BJ (cell line): ENCODE data around the gene MT1F. TPM values are rescaled to one million over a fixed set of nuclear protein-coding genes. Genes with fewer than 3 reads are reported as not detected.
"Not testable (repeated sequence)": the region's sequence is repeated elsewhere in the genome, so short reads cannot be mapped to it uniquely, and the experiment has no call there.

ENCODE experiments used
- CTCF ChIA-PET: fragments of 350-600 bp; formaldehyde crosslinking; extraction: SDS; loops from one replicate; lab custom pipeline; 2021; ENCODE audit warnings: antibody characterized with exemption, inconsistent platforms; lab: Yijun Ruan, JAX
- POLR2A ChIA-PET: fragments of 300-600 bp; sonication (Branson Sonifier 250); formaldehyde crosslinking; extraction: SDS; loops from one replicate; lab custom pipeline; 2021; ENCODE audit warnings: antibody characterized with exemption; lab: Charles Lee
- DNase-seq: peaks from one replicate; pipeline ENCODE4 v3.0.0-alpha.2; 2011; ENCODE audit warnings: low read depth
- H3K27me3 ChIP-seq: 2 replicates; pipeline ENCODE4 v1.6.0; 2011; ENCODE audit warnings: low read length; ENCODE audit not compliant: control insufficient read depth, insufficient read depth
- H3K36me3 ChIP-seq: 2 replicates; pipeline ENCODE4 v1.5.1; 2011; ENCODE audit warnings: low read length; ENCODE audit not compliant: control insufficient read depth, insufficient read depth
- H3K4me3 ChIP-seq: 2 replicates; pipeline ENCODE4 v1.5.1; 2011; ENCODE audit warnings: low read depth, mild to moderate bottlenecking, control low read depth, low read length
- polyA plus RNA-seq: library from polyadenylated mRNA; depleted of rRNA; stranded (reverse); fragments of >200 nt; gene quantifications from 2 replicates; pipeline ENCODE4 v1.2.3, GENCODE V29; 2011
- TF ChIP-seq, protein P1 (sequence below): IDR thresholded peaks from 2 replicates; pipeline ENCODE4 v1.5.1; 2011; ENCODE audit warnings: low read depth, mild to moderate bottlenecking, control low read depth, inconsistent platforms, low read length, moderate library complexity; ENCODE audit not compliant: insufficient read depth

MT1F gene
- polyA plus RNA-seq, 1 experiment = 11.3 TPM

DNA sequence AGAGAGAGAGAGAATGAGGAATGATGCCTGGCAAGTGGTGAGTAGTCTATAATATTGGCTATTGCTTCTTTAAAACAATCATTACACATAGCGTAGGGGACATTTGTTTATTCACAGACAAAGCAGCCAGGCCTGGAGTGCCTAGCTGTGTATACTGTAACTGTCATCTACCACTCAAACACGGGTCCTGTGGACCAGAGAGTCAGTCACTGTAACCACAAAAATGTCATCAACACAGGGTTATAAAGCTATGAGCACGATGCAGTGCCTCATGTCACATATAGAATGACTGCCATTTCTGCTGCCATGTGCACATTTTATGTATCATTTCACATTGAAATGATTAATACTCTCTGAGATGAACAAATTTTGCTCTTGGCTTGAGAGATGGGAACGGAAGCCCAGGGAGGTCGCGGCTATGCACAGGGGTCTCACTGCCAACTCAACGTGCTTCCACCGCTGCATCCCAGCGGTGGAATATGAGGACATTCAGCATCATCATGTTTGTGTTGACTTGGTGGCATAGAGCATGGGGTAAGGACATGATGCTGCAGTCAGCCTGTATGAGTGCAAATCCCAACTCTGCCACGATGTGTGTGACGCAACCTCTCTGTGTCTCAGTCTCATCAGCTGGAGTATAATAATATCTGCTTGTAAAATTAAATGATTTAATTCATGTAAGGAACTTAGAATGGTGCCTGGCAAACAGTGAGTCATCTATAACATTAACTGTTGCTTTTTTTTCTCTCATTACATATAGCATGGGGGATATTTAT, 15.2 kb downstream of the MT1F start:
- TF ChIP-seq, protein P1, sequence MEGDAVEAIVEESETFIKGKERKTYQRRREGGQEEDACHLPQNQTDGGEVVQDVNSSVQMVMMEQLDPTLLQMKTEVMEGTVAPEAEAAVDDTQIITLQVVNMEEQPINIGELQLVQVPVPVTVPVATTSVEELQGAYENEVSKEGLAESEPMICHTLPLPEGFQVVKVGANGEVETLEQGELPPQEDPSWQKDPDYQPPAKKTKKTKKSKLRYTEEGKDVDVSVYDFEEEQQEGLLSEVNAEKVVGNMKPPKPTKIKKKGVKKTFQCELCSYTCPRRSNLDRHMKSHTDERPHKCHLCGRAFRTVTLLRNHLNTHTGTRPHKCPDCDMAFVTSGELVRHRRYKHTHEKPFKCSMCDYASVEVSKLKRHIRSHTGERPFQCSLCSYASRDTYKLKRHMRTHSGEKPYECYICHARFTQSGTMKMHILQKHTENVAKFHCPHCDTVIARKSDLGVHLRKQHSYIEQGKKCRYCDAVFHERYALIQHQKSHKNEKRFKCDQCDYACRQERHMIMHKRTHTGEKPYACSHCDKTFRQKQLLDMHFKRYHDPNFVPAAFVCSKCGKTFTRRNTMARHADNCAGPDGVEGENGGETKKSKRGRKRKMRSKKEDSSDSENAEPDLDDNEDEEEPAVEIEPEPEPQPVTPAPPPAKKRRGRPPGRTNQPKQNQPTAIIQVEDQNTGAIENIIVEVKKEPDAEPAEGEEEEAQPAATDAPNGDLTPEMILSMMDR = no peak
- H3K36me3 ChIP-seq = no peaks in the 10 kb centered on the region
- H3K4me3 ChIP-seq = no peak overlapping the region
- CTCF ChIA-PET = interaction anchor here (0.6 to 2.6 kb wide), 6 partner anchors 11 to 120 kb away, joined by 3 to 12 read pairs (median 4); partner anchors contain the start of gene MT1X
- DNase-seq = no peak
- POLR2A ChIA-PET = no interaction called here
- H3K27me3 ChIP-seq = peaks cover 47% of the 10 kb centered on the region

DNA sequence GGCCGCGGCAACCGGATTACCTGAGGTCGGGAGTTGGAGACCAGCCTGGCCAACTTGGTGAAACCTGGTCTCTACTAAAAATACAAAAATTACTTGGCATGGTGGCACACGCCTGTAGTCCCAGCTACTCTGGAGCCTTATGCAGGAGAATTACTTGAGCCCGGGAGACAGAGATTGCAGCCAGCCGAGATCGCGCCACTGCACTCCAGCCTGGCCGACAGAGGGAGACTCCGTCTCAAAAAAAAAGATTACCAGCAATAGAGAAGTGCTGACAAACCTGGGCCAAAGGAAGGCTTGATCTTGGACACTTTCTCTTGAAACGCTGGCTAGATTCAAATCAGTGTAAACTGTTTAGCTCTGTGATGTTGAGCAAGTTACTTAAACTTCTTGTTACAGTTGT, 16.2 kb downstream of the MT1F start:
- DNase-seq = no peak
- Histone ChIP-seq H3K27me3 (peaks cover 38% of the 10 kb centered on the region), H3K36me3 (no peaks in the 10 kb centered on the region), H3K4me3 (no peak overlapping the region)
- TF ChIP-seq, protein P1 = peak; percentile 53; the same call in 1 of the 2 replicates
- ChIA-PET POLR2A (interaction anchor here (0.7 kb wide), 1 partner anchor 9 kb away, joined by 3 read pairs; no protein-coding TSS in a partner anchor), CTCF (interaction anchor here (0.6 to 2.6 kb wide), 7 partner anchors 10 to 65 kb away, joined by 4 to 12 read pairs (median 4); partner anchors contain the start of gene MT1X)

DNA sequence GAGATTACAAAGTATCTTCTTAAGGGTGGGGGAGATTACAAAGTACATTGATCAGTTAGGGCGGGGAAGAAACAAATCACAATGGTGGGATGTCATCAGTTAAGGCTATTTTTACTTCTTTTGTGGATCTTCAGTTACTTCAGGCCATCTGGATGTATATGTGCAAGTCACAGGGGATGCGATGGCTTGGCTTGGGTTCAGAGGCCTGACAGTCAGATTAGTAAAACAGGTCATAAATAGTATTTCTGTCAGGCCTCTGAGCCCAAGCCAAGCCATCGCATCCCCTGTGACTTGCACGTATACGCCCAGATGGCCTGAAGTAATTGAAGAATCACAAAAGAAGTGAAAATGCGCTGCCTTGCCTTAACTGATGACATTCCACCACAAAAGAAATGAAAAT, 16.8 kb downstream of the MT1F start:
- not testable (repeated sequence) for H3K36me3 ChIP-seq, H3K4me3 ChIP-seq, DNase-seq
- CTCF ChIA-PET = interaction anchor here (0.6 to 2.6 kb wide), 4 partner anchors 9 to 65 kb away, joined by 4 to 12 read pairs (median 4); partner anchors contain the start of gene MT1X
- POLR2A ChIA-PET = interaction anchor here (0.7 kb wide), 1 partner anchor 8 kb away, joined by 3 read pairs; no protein-coding TSS in a partner anchor
- peaks cover 31% of the 10 kb centered on the region for H3K27me3 ChIP-seq

DNA sequence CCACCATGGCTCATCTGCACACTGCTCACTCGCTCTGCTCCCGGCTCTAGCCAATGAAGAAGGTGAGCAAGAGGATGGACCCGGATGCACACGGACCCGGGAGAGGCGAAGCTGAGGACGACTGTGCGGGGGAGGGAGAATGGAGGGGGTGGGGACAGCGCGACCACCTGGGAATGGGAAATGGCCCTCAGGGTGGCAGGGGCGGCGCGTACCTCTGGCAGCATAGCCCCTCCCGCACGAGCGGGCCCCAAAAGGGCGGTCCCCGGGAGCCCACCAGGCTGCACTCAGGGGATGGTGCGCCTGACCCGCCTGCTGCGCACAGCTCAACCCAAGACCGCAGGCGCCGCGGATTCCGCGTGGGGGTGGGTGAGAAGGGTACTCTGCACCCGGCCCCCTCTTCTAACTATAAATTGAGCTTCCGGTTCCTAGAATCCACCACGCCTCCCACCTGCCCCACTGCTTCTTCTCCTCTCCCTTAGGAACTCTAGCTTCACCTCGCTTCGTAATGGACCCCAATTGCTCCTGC, 18.0 kb downstream of the MT1F start:
- CTCF ChIA-PET = interaction anchor here (0.8 to 1.1 kb wide), 3 partner anchors 14 to 64 kb away, joined by 3 to 4 read pairs (median 3); no protein-coding TSS in a partner anchor
- Histone ChIP-seq H3K4me3 (no peak overlapping the region), H3K27me3 (peaks cover 20% of the 10 kb centered on the region)

DNA sequence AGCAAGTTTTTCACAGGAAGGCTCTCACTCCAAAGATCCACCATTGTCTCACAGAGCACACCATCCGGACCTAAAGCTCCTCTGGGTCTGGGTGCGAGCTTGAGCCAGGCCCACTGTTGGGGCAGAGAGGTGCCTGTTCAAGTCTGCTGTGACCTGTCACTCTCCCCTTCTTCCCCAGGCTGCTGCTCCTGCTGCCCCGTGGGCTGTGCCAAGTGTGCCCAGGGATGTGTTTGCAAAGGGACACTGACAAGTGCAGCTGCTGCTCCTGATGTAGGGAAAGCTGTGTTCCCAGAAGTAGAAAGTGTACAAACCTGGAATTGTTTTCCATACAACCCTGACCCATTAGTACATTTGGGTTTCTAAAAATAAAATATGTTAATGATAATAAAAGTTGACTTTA, 19.7 kb downstream of the MT1F start:
- Histone ChIP-seq H3K4me3 (no peak overlapping the region), H3K36me3 (no peaks in the 10 kb centered on the region), H3K27me3 (peaks cover 9% of the 10 kb centered on the region)
- TF ChIP-seq, protein P1 = no peak
- ChIA-PET POLR2A (no interaction called here), CTCF (interaction anchor here (0.9 to 1.4 kb wide), 5 partner anchors 25 to 152 kb away, joined by 3 read pairs; partner anchors contain the start of gene MT1E)
- DNase-seq = no peak

More for the DNA sequence above, 18.0 kb downstream of the MT1F start:
- TF ChIP-seq, protein P1 = no peak
- POLR2A ChIA-PET = no interaction called here
- H3K36me3 ChIP-seq = no peaks in the 10 kb centered on the region
- no peak for DNase-seq
